ENCODE measurements around the gene PDIA3. TPM values are rescaled to one million over a fixed set of nuclear protein-coding genes. Genes with fewer than 3 reads are reported as not detected.
"Not testable (repeated sequence)": the region's sequence is repeated elsewhere in the genome, so short reads cannot be mapped to it uniquely, and the experiment has no call there.

PDIA3 gene
- total RNA-seq, result 216 and 243 TPM in 2 replicates

GRCh38 chr15:43746245-43746902 lies at the start of gene PDIA3:
PDIA3 (plus strand) TSS chr15:43746438; CDS start chr15:43746540, 102 bp downstream.
- DNase-seq (ENCODE audit: low read depth), result not testable (repeated sequence)

GRCh38 chr15:43702174-43702573 lies 44.1 kb upstream of the PDIA3 start:
- no peak overlapping the region for H3K4me3 ChIP-seq (ENCODE audit: low read depth, low read length)
- no peak for TF ChIP-seq CTCF (conservative IDR thresholded peaks at IDR 0.05; ENCODE audit: low read depth, low read length)
- DNase-seq (ENCODE audit: low read depth), result no peak

More at GRCh38 chr15:43746245-43746902, at the start of gene PDIA3:
- peak within 1 kb of the TSS; percentile 81 for H3K4me3 ChIP-seq (ENCODE audit: low read depth, low read length)

GRCh38 chr15:43702701-43703424 lies 43.4 kb upstream of the PDIA3 start:
- no peak for DNase-seq (ENCODE audit: low read depth)
- no peak for TF ChIP-seq CTCF (conservative IDR thresholded peaks at IDR 0.05; ENCODE audit: low read depth, low read length)
- H3K4me3 ChIP-seq (ENCODE audit: low read depth, low read length), result no peak overlapping the region

GRCh38 chr15:43710431-43711131 lies 35.7 kb upstream of the PDIA3 start:
- H3K4me3 ChIP-seq (ENCODE audit: low read depth, low read length), result not testable (repeated sequence)

GRCh38 chr15:43723151-43723550 lies 23.1 kb upstream of the PDIA3 start:
- H3K4me3 ChIP-seq (ENCODE audit: low read depth, low read length), result no peak overlapping the region
- no peak for TF ChIP-seq CTCF (conservative IDR thresholded peaks at IDR 0.05; ENCODE audit: low read depth, low read length)
- no peak for DNase-seq (ENCODE audit: low read depth)

More at GRCh38 chr15:43710431-43711131, 35.7 kb upstream of the PDIA3 start:
- not testable (repeated sequence) for DNase-seq (ENCODE audit: low read depth)

GRCh38 chr15:43726306-43726705 lies 19.9 kb upstream of the PDIA3 start:
- DNase-seq (ENCODE audit: low read depth); H3K4me3 ChIP-seq (ENCODE audit: low read depth, low read length): not testable (repeated sequence)

GRCh38 chr15:43728053-43728725 lies 18.0 kb upstream of the PDIA3 start:
- not testable (repeated sequence) for H3K4me3 ChIP-seq (ENCODE audit: low read depth, low read length); DNase-seq (ENCODE audit: low read depth)

GRCh38 chr15:43735416-43735815 lies 10.8 kb upstream of the PDIA3 start:
- no peak for TF ChIP-seq CTCF (conservative IDR thresholded peaks at IDR 0.05; ENCODE audit: low read depth, low read length)

GRCh38 chr15:43746903-43747309 lies 668 bp downstream of the PDIA3 start:
- peak overlapping the region; percentile 81 for H3K4me3 ChIP-seq (ENCODE audit: low read depth, low read length)
- DNase-seq (ENCODE audit: low read depth), result not testable (repeated sequence)

More at GRCh38 chr15:43735416-43735815, 10.8 kb upstream of the PDIA3 start:
- no peak overlapping the region for H3K4me3 ChIP-seq (ENCODE audit: low read depth, low read length)
- no peak for DNase-seq (ENCODE audit: low read depth)

Data from epithelial cell of proximal tubule (primary cell).